AG09309 (cell line): Measurements from ENCODE around the gene RARA.
"Not testable (repeated sequence)": the region's sequence is repeated elsewhere in the genome, so short reads cannot be mapped to it uniquely, and the experiment has no call there.

ENCODE experiments used
- DNase-seq: peaks from one replicate; pipeline ENCODE4 v3.0.0-alpha.2; 2010; ENCODE audit warnings: low read depth
- H3K4me3 ChIP-seq: 2 replicates; pipeline ENCODE4 v1.5.1; 2011; ENCODE audit warnings: mild to moderate bottlenecking, low read depth, low read length, moderate library complexity; ENCODE audit not compliant: control insufficient read depth
- CTCF ChIP-seq: IDR thresholded peaks from 2 replicates; pipeline ENCODE4 v1.5.1; 2011; ENCODE audit warnings: mild to moderate bottlenecking, low read depth, low read length, inconsistent platforms; ENCODE audit not compliant: insufficient read depth, control insufficient read depth; ENCODE audit errors: missing control alignments

Gene RARA

GRCh38 chr17:40373324-40373723, 64.3 kb downstream of the RARA start:
- DNase-seq, result peak; percentile 57
- no peak for TF ChIP-seq CTCF

GRCh38 chr17:40373999-40374398, 65.0 kb downstream of the RARA start:
- no peak overlapping the region for H3K4me3 ChIP-seq
- no peak for TF ChIP-seq CTCF
- DNase-seq, result no peak

More at GRCh38 chr17:40373324-40373723, 64.3 kb downstream of the RARA start:
- no peak overlapping the region for H3K4me3 ChIP-seq

- DNase-seq, result no peak
- no peak overlapping the region for H3K4me3 ChIP-seq
- TF ChIP-seq CTCF, result no peak
Observed at GRCh38 chr17:40374821-40375498, 66.0 kb downstream of the RARA start.

GRCh38 chr17:40375786-40376185, 66.8 kb downstream of the RARA start:
- DNase-seq, H3K4me3 ChIP-seq: not testable (repeated sequence)

GRCh38 chr17:40376541-40376940, 67.6 kb downstream of the RARA start:
- DNase-seq, H3K4me3 ChIP-seq: not testable (repeated sequence)

- no peak for DNase-seq
- no peak overlapping the region for H3K4me3 ChIP-seq
- TF ChIP-seq CTCF, result no peak
Observed at GRCh38 chr17:40377832-40378231, 68.9 kb downstream of the RARA start.

- TF ChIP-seq CTCF, result no peak
- no peak for DNase-seq
- no peak overlapping the region for H3K4me3 ChIP-seq
Observed at GRCh38 chr17:40378966-40379365, 70.0 kb downstream of the RARA start.

GRCh38 chr17:40382251-40382650, 73.3 kb downstream of the RARA start:
- DNase-seq, result no peak
- no peak for TF ChIP-seq CTCF
- H3K4me3 ChIP-seq, result no peak overlapping the region

GRCh38 chr17:40386555-40386954, 77.6 kb downstream of the RARA start:
- not testable (repeated sequence) for DNase-seq, H3K4me3 ChIP-seq
